ENCODE data around the gene USP6NL. TPM values are rescaled to one million over a fixed set of nuclear protein-coding genes. Genes with fewer than 3 reads are reported as not detected.

Gene USP6NL
- total RNA-seq, 2 donors from 2014 or later: 9.6 to 10.5 TPM

DNA sequence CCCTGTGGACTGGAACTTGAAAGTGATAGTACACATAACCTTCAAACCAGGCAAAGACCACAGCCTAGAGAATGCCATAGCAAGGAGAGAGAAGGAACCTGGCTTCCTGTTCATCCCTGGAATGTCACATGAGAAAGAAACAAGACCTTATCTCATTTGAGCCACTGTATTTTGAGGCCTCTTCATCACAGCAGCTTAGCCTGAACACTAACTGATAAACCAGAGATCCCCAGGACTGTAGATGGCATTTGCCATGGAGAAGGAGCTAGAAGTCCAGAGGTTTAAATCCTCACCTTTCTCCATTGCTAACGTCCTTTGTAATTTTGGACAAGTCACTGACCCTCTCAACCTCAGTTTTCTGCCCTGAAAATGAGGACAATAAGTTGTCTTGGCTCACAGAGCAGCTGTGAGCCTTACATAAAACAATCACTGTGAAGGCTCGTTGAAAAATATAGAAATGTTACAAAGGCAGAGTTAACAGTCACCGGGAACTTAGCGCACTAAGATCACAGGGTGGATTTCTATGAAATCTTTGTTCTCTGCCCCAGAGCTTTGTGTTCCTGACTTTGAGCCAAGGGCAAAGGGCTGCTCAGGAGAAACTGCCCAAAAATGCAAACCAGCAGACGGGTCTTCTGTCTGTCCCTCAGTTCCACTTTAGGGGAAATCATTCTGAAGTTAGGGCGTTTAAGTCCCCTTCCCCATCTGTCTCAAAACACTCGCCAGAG, 197.0 kb downstream of the USP6NL start:
- no peak overlapping the region for H3K27ac ChIP-seq
- TF ChIP-seq, protein P1, sequence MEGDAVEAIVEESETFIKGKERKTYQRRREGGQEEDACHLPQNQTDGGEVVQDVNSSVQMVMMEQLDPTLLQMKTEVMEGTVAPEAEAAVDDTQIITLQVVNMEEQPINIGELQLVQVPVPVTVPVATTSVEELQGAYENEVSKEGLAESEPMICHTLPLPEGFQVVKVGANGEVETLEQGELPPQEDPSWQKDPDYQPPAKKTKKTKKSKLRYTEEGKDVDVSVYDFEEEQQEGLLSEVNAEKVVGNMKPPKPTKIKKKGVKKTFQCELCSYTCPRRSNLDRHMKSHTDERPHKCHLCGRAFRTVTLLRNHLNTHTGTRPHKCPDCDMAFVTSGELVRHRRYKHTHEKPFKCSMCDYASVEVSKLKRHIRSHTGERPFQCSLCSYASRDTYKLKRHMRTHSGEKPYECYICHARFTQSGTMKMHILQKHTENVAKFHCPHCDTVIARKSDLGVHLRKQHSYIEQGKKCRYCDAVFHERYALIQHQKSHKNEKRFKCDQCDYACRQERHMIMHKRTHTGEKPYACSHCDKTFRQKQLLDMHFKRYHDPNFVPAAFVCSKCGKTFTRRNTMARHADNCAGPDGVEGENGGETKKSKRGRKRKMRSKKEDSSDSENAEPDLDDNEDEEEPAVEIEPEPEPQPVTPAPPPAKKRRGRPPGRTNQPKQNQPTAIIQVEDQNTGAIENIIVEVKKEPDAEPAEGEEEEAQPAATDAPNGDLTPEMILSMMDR (IDR thresholded peaks at IDR 0.05): no peak
- H3K4me3 ChIP-seq: no peak overlapping the region
- no peaks in the 10 kb centered on the region for H3K27me3 ChIP-seq
- H3K9me3 ChIP-seq: peaks cover 0 to 28% of the 10 kb centered on the region in 2 donors
- H3K36me3 ChIP-seq: no peaks in the 10 kb centered on the region
- DNase-seq (ENCODE audit: low spot score): no peak
- peaks cover 0 to 6% of the 10 kb centered on the region in 2 donors for H3K4me1 ChIP-seq

DNA sequence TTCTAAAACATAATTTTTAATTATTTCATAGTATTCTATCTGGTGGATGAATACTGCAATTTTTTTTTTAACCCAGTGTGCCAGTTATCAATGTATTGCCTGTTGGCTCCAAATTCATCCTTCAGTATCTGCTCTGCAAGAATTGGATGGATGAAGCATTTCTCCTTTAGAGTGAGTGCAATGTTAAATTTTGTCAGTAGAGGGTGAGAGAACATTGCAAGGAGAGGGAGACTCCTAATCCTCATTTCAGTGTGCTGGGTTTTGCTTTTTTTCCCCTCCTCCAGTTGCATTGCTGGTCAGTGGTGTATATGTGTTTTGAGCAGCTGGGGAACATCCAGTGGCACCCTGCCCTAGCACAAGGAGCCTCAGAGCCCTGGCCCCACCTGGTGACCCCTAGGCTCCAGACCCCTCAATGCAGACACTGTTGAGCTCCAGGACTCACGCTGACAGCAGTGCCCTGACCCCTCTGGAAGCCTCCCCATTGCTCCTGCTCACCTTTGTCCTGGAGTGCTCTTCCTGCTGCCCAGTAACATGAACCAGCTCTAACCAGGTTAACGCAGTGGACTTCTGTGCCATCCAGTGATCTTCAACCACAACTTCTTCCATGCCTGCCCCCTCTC, 199.4 kb downstream of the USP6NL start:
- H3K9me3 ChIP-seq: peaks cover 0 to 26% of the 10 kb centered on the region in 2 donors
- H3K4me3 ChIP-seq: no peak overlapping the region
- TF ChIP-seq, protein P1 (IDR thresholded peaks at IDR 0.05): no peak
- no peak for DNase-seq (ENCODE audit: low spot score)
- no peak overlapping the region for H3K27ac ChIP-seq
- H3K36me3 ChIP-seq: no peaks in the 10 kb centered on the region
- H3K4me1 ChIP-seq: peaks cover 0 to 6% of the 10 kb centered on the region in 2 donors
- H3K27me3 ChIP-seq: no peaks in the 10 kb centered on the region

DNA sequence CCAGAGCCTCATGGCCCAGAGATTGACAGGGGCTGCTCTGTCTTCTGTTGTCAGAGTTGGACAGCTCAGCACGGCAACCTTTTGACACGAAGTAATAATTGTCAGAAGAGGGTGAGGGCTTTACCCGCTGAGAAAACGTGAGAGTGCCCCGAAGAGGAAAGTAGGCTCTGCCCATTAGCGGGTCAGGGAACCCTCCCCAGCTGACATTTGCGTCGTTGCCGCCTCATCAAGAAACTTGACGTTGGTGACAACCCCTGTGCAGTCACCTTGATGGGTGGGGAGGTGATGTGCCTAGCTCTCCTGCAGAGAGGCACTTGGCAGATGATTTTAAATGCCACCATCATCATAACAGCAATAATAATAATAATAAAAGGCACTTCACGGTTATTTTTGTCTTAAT, 202.1 kb downstream of the USP6NL start:
- DNase-seq (ENCODE audit: low spot score): no peak
- no peaks in the 10 kb centered on the region for H3K36me3 ChIP-seq
- TF ChIP-seq, protein P1 (IDR thresholded peaks at IDR 0.05): no peak
- no peak overlapping the region for H3K4me3 ChIP-seq
- H3K27me3 ChIP-seq: no peaks in the 10 kb centered on the region
- no peaks in the 10 kb centered on the region for H3K4me1 ChIP-seq
- peaks cover 0 to 26% of the 10 kb centered on the region in 2 donors for H3K9me3 ChIP-seq
- no peak overlapping the region for H3K27ac ChIP-seq

DNA sequence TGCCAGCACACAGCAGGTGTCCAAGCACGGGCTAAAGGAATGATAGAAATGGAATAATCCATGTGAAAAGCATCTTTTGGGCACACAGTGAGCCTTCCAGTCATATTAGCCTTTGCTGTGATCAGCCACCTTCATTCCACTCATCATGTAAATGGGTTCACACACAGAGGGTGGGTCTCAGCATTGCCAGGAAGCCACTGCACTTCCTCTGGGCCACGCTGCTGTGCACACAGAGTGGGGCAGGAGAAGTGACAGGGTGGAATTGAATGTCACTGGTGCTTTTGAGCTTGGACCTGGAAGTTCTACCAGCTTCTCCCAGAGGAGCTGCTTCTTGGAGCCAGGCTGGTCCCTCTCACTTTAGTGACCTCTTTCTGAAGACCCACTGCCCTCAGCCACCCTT, 203.5 kb downstream of the USP6NL start:
- Histone ChIP-seq H3K4me3 (no peak overlapping the region), H3K9me3 (peaks cover 0 to 21% of the 10 kb centered on the region in 2 donors), H3K27me3 (no peaks in the 10 kb centered on the region), H3K4me1 (no peaks in the 10 kb centered on the region), H3K27ac (no peak overlapping the region), H3K36me3 (no peaks in the 10 kb centered on the region)
- TF ChIP-seq, protein P1 (IDR thresholded peaks at IDR 0.05): no peak
- DNase-seq (ENCODE audit: low spot score): no peak

DNA sequence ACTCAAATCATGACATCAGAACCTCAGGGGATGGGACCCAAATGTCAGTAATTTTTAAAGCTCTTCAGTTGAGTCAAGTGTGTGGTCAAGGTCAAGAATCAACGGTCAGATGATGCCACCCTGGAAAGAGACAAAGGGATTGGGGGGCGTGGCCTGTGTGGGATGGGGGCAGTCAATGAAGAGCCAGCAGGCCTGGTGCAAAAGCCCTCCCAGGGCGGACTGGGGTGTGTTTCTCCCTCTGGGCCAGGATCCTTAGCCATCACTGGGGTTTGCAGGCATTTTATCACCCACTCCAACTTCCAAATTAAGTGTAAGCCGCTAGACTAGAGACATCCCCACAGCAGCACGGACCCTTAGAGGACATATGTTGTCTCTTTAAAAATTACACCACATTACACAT, 204.7 kb downstream of the USP6NL start:
- H3K9me3 ChIP-seq: peaks cover 0 to 9% of the 10 kb centered on the region in 2 donors
- DNase-seq (ENCODE audit: low spot score): no peak
- no peaks in the 10 kb centered on the region for H3K4me1 ChIP-seq
- H3K4me3 ChIP-seq: no peak overlapping the region
- TF ChIP-seq, protein P1 (IDR thresholded peaks at IDR 0.05): no peak
- no peak overlapping the region for H3K27ac ChIP-seq
- no peaks in the 10 kb centered on the region for H3K27me3 ChIP-seq
- H3K36me3 ChIP-seq: no peaks in the 10 kb centered on the region

Data from right atrium auricular region (tissue), 2 donors.